NT2/D1 (cell line): ENCODE data around the gene PCBD2.

ENCODE experiments used
- SUZ12 ChIP-seq: IDR thresholded peaks from 2 replicates; pipeline ENCODE4 v1.6.1; 2011; ENCODE audit not compliant: insufficient read length, insufficient read depth; ENCODE audit errors: extremely low read depth
- YY1 ChIP-seq: IDR thresholded peaks from 2 replicates; pipeline ENCODE4 v1.6.1; 2011; ENCODE audit not compliant: insufficient read length, insufficient read depth
- ZNF274 ChIP-seq: IDR thresholded peaks from 2 replicates; pipeline ENCODE4 v1.6.1; 2011; ENCODE audit warnings: mild to moderate bottlenecking, low read depth, low read length

DNA sequence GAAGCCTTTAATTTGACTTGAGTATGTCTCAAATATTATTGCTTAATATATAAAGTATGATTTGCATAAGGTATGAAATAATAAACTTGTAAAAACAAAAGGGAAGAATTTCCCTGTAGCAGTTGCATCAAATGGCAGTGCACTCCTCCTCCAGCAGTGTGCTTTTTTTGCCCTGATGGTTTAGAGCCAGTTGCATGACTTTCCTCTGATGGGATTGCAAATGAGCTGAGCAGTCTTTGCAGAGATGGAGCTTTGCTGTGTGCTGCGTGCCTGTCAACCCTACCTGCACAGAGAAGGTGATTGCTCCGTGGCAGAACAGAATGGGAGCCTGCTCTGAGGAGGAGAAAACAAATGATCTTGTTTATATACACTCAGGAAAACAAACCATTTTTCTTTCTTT, 40.1 kb downstream of the PCBD2 start:
- TF ChIP-seq YY1 (no peak), SUZ12 (no peak), ZNF274 (no peak)
